Liver (tissue), 9 donors: Measurements from ENCODE around the gene BCKDHA. TPM values are rescaled to one million over a fixed set of nuclear protein-coding genes. Genes with fewer than 3 reads are reported as not detected.
A peak's percentile ranks its signal among the peaks of the same experiment; 100 is the strongest.

Experiments
- DNase-seq: peaks from one replicate; pipeline ENCODE4 v3.0.0-alpha.2; 2017; ENCODE audit warnings: low spot score
- H3K27ac ChIP-seq, 2 donors: one replicate each; pipeline ENCODE4 v1.7.0; 2013; ENCODE audit warnings: inconsistent platforms in 2 of 2, low read length in 2 of 2, control low read depth in 1 of 2, low read depth in 1 of 2, mild to moderate bottlenecking in 1 of 2
- H3K27me3 ChIP-seq, 4 donors: one replicate each; pipeline versions ENCODE4 v1.6.1 to v1.7.0; 2013; ENCODE audit warnings: low read length in 3 of 4, inconsistent platforms in 1 of 4, mild to moderate bottlenecking in 1 of 4, moderate library complexity in 1 of 4; ENCODE audit not compliant: control insufficient read depth in 4 of 4, insufficient read depth in 4 of 4
- H3K36me3 ChIP-seq, 4 donors: one replicate each; pipeline versions ENCODE4 v1.6.1 to v1.7.0; 2013; ENCODE audit warnings: low read length in 3 of 4, mild to moderate bottlenecking in 3 of 4, low read depth in 1 of 4, moderate library complexity in 1 of 4; ENCODE audit not compliant: control insufficient read depth in 4 of 4, insufficient read depth in 3 of 4
- H3K4me1 ChIP-seq, 4 donors: one replicate each; pipeline versions ENCODE4 v1.6.1 to v1.7.0; 2013; ENCODE audit warnings: low read length in 3 of 4, mild to moderate bottlenecking in 3 of 4, moderate library complexity in 1 of 4; ENCODE audit not compliant: control insufficient read depth in 4 of 4, insufficient read depth in 4 of 4
- H3K4me3 ChIP-seq, 3 donors: one replicate each; pipeline versions ENCODE4 v1.6.1 to v1.7.0; 2013; ENCODE audit warnings: low read length in 3 of 3, control low read depth in 1 of 3, low read depth in 1 of 3, mild to moderate bottlenecking in 1 of 3
- H3K9ac ChIP-seq, 2 donors: one replicate each; pipeline ENCODE4 v1.7.0; 2013; ENCODE audit warnings: low read length in 2 of 2, mild to moderate bottlenecking in 2 of 2, moderate library complexity in 2 of 2, control low read depth in 1 of 2, low read depth in 1 of 2
- H3K9me3 ChIP-seq, 4 donors: one replicate each; pipeline versions ENCODE4 v1.6.1 to v1.7.0; 2013; ENCODE audit warnings: low read length in 3 of 4; ENCODE audit not compliant: control insufficient read depth in 4 of 4
- CTCF ChIP-seq: fragments of 150-350 bp; IDR thresholded peaks from 2 replicates; pipeline ENCODE4 v1.5.1; 2017; ENCODE audit warnings: improper control_type of control experiment, low read depth, low read length; ENCODE audit not compliant: missing input control
- EGR1 ChIP-seq, 2 donors: IDR thresholded peaks; 2 replicates each; pipeline ENCODE4 v1.6.1; 2016 to 2018; ENCODE audit warnings: antibody characterized with exemption in 2 of 2, low read depth in 2 of 2
- FOXA2 ChIP-seq: IDR thresholded peaks from 2 replicates; pipeline ENCODE4 v1.6.1; 2016; ENCODE audit warnings: antibody characterized with exemption
- HNF4G ChIP-seq: IDR thresholded peaks from 2 replicates; pipeline ENCODE4 v1.6.1; 2016; ENCODE audit warnings: antibody characterized with exemption
- JUND ChIP-seq, 2 donors: IDR thresholded peaks; 2 replicates each; pipeline ENCODE4 v1.6.1; 2016; ENCODE audit warnings: antibody characterized with exemption in 2 of 2
- MAX ChIP-seq: IDR thresholded peaks from 2 replicates; pipeline ENCODE4 v1.6.1; 2016; ENCODE audit warnings: antibody characterized with exemption
- NR2F2 ChIP-seq: IDR thresholded peaks from 2 replicates; pipeline ENCODE4 v1.6.1; 2016; ENCODE audit warnings: antibody characterized with exemption
- RAD21 ChIP-seq, 2 donors: IDR thresholded peaks; 2 replicates each; pipeline ENCODE4 v1.6.1; 2016; ENCODE audit warnings: antibody characterized with exemption in 2 of 2, mild to moderate bottlenecking in 2 of 2
- REST ChIP-seq: IDR thresholded peaks from 2 replicates; pipeline ENCODE4 v1.6.1; 2016; ENCODE audit warnings: antibody characterized with exemption, mild to moderate bottlenecking
- RXRA ChIP-seq, 2 donors: IDR thresholded peaks; 2 replicates each; pipeline ENCODE4 v1.6.1; 2017 to 2018; ENCODE audit warnings: antibody characterized with exemption in 2 of 2, mild to moderate bottlenecking in 1 of 2
- SP1 ChIP-seq: IDR thresholded peaks from 2 replicates; pipeline ENCODE4 v1.6.1; 2018; ENCODE audit warnings: antibody characterized with exemption, mild to moderate bottlenecking
- TAF1 ChIP-seq: conservative IDR thresholded peaks from 2 replicates; pipeline ENCODE4 v1.6.1; 2016; ENCODE audit warnings: antibody characterized with exemption, mild to moderate bottlenecking
- YY1 ChIP-seq: IDR thresholded peaks from 2 replicates; pipeline ENCODE4 v1.6.1; 2016; ENCODE audit warnings: antibody characterized with exemption, mild to moderate bottlenecking
- ZBTB33 ChIP-seq: IDR thresholded peaks from 2 replicates; pipeline ENCODE4 v1.6.1; 2016; ENCODE audit warnings: antibody characterized with exemption
- WGBS: extraction: QIAGEN DNeasy Blood & Tissue Kit; methylation state at CpG from one replicate; pipeline ENCODE4 v1.1.7; 2013; 5-methylcytosine and 5-hydroxymethylcytosine counted together
- polyA plus RNA-seq, 2 donors: library from polyadenylated mRNA; stranded (reverse) in 1 of 2; unstranded in 1 of 2; fragments of 200-250 nt in 1 of 2; fragments of >200 nt in 1 of 2; fragmentation: Nextera tagmentation in 1 of 2; extraction: Ambion mirVana in 1 of 2; gene quantifications; one replicate each; pipeline versions ENCODE4 v1.2.1 to v1.2.3, GENCODE V29; 2013 to 2015
- total RNA-seq, 2 donors: library from RNA; depleted of rRNA; stranded (reverse); fragments of >200 nt; gene quantifications; one replicate each; pipeline ENCODE4 v1.2.3, GENCODE V29; 2014
- donor health status: healthy.
- donor health status: healthy.
- donor health status: healthy.
- donor health status: healthy.
- donor health status: healthy.

Gene BCKDHA
- total and polyA plus RNA-seq, 4 donors: 38.5 to 91.4 (median 63.7) TPM

GRCh38 chr19:41422955-41423354, 25.3 kb downstream of the BCKDHA start:
- Histone ChIP-seq H3K4me1 (peaks cover 0 to 8% (median 0%) of the 10 kb centered on the region in 4 donors), H3K4me3 (no peak overlapping the region), H3K27me3 (no peaks in the 10 kb centered on the region), H3K27ac (no peak overlapping the region), H3K9ac (no peak overlapping the region), H3K9me3 (no peaks in the 10 kb centered on the region), H3K36me3 (peaks cover 13 to 70% (median 32%) of the 10 kb centered on the region in 4 donors)
- TF ChIP-seq SP1 (no peak), HNF4G (no peak), EGR1 (IDR thresholded peaks at IDR 0.05; ENCODE audit: low read depth in 2 of 2) (no peak), ZBTB33 (no peak), FOXA2 (no peak)
- DNase-seq: no peak
- 94% methylated on average over 12 of the region's 12 CpGs for WGBS

- Histone ChIP-seq H3K4me1 (peaks cover 0 to 8% (median 0%) of the 10 kb centered on the region in 4 donors), H3K36me3 (peaks cover 9 to 61% (median 24%) of the 10 kb centered on the region in 4 donors), H3K9ac (no peak overlapping the region), H3K27me3 (no peaks in the 10 kb centered on the region), H3K4me3 (no peak overlapping the region), H3K9me3 (no peaks in the 10 kb centered on the region), H3K27ac (no peak overlapping the region)
- WGBS: 82% methylated on average over 21 of the region's 21 CpGs
- TF ChIP-seq NR2F2: peak; percentile 18
- TF ChIP-seq YY1: no peak
- DNase-seq: no peak
Observed at GRCh38 chr19:41424335-41425173, 26.9 kb downstream of the BCKDHA start.

GRCh38 chr19:41425174-41426115, 27.8 kb downstream of the BCKDHA start:
- Histone ChIP-seq H3K4me1 (peaks cover 0 to 5% (median 0%) of the 10 kb centered on the region in 4 donors), H3K27ac (no peak overlapping the region), H3K36me3 (peaks cover 9 to 54% (median 17%) of the 10 kb centered on the region in 4 donors), H3K27me3 (no peaks in the 10 kb centered on the region), H3K9me3 (no peaks in the 10 kb centered on the region), H3K9ac (no peak overlapping the region), H3K4me3 (no peak overlapping the region)
- WGBS: 87% methylated on average over 28 of the region's 28 CpGs
- DNase-seq: no peak
- TF ChIP-seq RXRA (IDR thresholded peaks at IDR 0.05) (no peak), ZBTB33 (no peak), HNF4G (no peak), TAF1 (no peak), JUND (IDR thresholded peaks at IDR 0.05) (no peak), SP1 (no peak), EGR1 (IDR thresholded peaks at IDR 0.05; ENCODE audit: low read depth in 2 of 2) (no peak), RAD21 (IDR thresholded peaks at IDR 0.05) (no peak), MAX (no peak), REST (no peak), CTCF (no peak)
